KOPT-K1 (cell line): Measurements from ENCODE around the gene AFG3L2.

Experiments used
- H3K27ac ChIP-seq: fragments of 200-600 bp; sonication (generic); 2 replicates; pipeline ENCODE4 v1.5.1; 2016; ENCODE audit warnings: antibody characterized with exemption, mild to moderate bottlenecking, low read depth, low read length; ENCODE audit not compliant: poor library complexity, severe bottlenecking
- H3K36me3 ChIP-seq: fragments of 200-600 bp; sonication (generic); 2 replicates; pipeline ENCODE4 v1.5.1; 2017; ENCODE audit warnings: antibody characterized with exemption, mild to moderate bottlenecking, low read length, moderate library complexity; ENCODE audit not compliant: insufficient read depth
- H3K9me3 ChIP-seq: fragments of 200-600 bp; sonication (generic); 2 replicates; pipeline ENCODE4 v1.5.1; 2017; ENCODE audit warnings: antibody characterized with exemption, low read length, mild to moderate bottlenecking; ENCODE audit not compliant: insufficient read depth, poor library complexity, severe bottlenecking

The AFG3L2 gene

GRCh38 chr18:12313530-12314245, 63.3 kb downstream of the AFG3L2 start:
- Histone ChIP-seq H3K9me3 (peaks cover 27% of the 10 kb centered on the region), H3K36me3 (no peaks in the 10 kb centered on the region), H3K27ac (no peak overlapping the region)

GRCh38 chr18:12312976-12313375, 64.1 kb downstream of the AFG3L2 start:
- peaks cover 33% of the 10 kb centered on the region for H3K9me3 ChIP-seq
- no peak overlapping the region for H3K27ac ChIP-seq
- no peaks in the 10 kb centered on the region for H3K36me3 ChIP-seq

DNA sequence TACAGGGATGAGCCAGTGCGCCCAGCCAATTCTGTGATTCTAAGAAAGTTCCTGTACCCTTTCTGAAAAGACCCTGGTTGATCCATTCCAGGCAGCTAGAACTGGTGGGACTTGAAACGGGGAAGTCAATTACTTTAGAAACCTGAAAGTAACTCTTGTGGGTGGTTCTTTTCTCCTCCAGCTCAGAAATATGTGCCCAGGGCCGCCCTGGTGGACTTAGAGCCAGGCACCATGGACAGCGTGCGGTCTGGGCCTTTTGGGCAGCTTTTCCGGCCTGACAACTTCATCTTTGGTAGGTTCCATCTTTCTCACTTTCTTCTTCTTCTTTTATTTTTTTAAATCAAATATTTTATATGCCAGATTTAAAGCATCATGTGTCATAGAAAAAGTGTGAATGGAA, 66.3 kb downstream of the AFG3L2 start:
- Histone ChIP-seq H3K27ac (no peak overlapping the region), H3K9me3 (peaks cover 33% of the 10 kb centered on the region), H3K36me3 (no peaks in the 10 kb centered on the region)

DNA sequence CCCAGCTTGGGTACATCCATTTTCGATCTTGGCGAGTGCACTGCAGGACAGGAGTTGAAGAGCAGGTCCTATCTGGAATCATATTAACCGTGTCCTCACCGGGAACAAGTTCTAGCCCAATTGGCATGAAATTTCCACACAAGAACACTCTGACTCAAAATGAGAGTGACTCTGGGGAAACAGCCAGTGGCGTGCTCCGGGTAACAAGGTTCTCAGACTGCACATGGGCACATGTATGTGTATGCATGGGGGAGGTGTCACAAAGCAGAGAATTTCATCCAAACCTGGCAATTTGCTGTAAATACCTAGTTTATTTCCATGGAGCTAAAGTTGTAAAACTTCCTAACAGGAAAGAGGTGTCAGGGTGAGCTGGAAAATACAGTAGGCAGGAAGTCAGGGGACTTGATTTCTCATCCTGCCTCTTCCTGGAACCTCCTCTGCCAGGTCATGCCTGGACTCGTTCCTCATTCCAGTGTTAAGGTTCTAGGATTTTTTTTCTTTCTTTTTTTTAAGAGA, 67.3 kb downstream of the AFG3L2 start:
- Histone ChIP-seq H3K36me3 (no peaks in the 10 kb centered on the region), H3K9me3 (peaks cover 33% of the 10 kb centered on the region), H3K27ac (no peak overlapping the region)

DNA sequence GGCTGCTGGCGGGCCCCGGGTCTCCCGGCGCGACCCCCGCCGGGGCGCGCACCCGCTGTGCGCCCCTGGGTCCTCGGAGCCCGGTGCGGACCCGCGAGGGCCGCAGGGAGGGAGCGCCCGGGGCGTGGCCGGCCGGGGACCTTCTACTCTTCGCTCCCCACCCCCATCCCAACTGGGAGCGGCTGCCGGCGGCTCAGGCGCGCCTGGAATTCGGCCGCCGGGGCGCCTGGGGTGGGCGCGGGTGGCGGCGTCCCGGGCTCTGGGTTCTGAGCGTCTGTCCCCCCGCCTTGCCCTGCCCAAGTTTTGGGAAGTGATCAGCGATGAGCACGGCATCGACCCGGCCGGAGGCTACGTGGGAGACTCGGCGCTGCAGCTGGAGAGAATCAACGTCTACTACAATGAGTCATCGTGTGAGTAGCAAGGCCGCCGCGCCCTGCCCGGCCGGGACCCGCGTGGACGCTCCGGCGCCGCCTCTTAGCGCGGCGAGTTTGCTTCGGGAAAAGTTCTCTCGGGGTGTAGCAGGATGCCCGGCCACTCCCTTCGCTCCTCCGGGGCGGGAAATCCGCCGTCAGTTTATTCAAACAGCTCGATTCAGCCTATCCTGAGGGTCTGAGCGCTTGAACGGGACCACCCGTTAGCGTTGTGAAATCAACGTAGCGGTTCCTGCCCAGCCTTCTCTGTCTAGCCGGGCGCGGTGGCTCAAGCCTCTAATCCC, 68.5 kb downstream of the AFG3L2 start:
- no peak overlapping the region for H3K27ac ChIP-seq
- no peaks in the 10 kb centered on the region for H3K36me3 ChIP-seq
- peaks cover 33% of the 10 kb centered on the region for H3K9me3 ChIP-seq

GRCh38 chr18:12307701-12308385, 69.2 kb downstream of the AFG3L2 start, which contains the start of gene TUBB6:
Gene TUBB6, plus strand, starts transcription at chr18:12308241. Its CDS starts 52 bp downstream, at chr18:12308293.
- no peaks in the 10 kb centered on the region for H3K36me3 ChIP-seq
- H3K9me3 ChIP-seq: peaks cover 33% of the 10 kb centered on the region
- H3K27ac ChIP-seq: no peak within 1 kb of the TSS

GRCh38 chr18:12306752-12307700, 70.0 kb downstream of the AFG3L2 start:
- H3K27ac ChIP-seq: no peak overlapping the region
- H3K36me3 ChIP-seq: no peaks in the 10 kb centered on the region

DNA sequence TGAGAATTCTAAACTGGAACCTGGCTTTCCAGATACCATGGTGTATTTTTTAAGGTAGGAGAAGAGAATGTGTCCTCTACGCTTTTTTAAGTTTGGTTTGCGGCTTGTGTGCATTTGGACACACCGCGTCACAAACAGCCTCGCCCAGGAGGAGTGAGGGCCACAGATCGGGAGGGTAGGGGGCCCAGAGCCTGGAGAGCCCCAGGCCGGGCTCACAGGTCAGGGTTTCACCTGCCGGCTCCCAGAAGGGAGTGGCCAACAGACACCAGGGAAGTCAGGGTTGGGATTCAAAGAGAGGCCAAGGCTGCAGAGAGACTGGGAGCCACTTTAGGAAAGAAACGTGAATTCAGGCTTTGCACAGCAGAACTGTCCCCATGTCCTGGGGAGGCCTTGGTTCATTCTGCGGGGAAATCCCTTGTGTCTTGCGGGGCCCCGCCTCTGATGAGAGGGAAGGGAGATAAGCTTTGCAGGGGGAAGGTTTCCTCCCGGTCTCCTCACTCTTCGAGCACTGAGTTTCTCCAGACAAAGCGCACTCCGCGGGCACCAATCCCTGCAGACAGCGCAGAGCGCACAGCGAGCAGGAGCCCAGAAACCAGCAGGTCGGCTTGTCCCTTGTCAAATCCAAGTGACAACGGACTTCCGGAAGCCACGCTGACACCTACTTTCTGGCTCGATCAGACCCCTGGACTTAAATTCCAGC, 70.9 kb downstream of the AFG3L2 start:
- no peak overlapping the region for H3K27ac ChIP-seq
- H3K36me3 ChIP-seq: no peaks in the 10 kb centered on the region
- peaks cover 17% of the 10 kb centered on the region for H3K9me3 ChIP-seq

More at GRCh38 chr18:12306752-12307700, 70.0 kb downstream of the AFG3L2 start:
- peaks cover 26% of the 10 kb centered on the region for H3K9me3 ChIP-seq

DNA sequence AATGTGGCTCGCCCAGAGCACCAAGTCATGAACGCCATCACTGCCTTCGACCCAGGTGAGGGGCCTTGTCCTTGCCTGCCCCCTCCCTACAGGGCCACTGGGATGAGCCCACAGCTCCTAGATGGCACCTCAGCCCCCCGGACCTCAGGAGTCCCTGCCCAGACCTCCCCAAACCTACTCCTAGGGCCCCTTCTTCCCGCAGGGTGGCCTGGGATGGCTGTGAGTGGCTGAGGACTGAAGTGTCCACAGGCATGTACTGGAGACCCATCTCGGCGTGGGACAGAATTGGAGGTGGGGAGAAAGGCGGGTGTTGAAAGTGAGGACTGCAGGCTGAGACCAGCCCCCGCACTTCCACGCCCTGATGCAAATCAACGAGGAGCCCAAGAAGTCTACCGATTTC, 71.8 kb downstream of the AFG3L2 start:
- peaks cover 17% of the 10 kb centered on the region for H3K9me3 ChIP-seq
- H3K36me3 ChIP-seq: no peaks in the 10 kb centered on the region
- no peak overlapping the region for H3K27ac ChIP-seq

DNA sequence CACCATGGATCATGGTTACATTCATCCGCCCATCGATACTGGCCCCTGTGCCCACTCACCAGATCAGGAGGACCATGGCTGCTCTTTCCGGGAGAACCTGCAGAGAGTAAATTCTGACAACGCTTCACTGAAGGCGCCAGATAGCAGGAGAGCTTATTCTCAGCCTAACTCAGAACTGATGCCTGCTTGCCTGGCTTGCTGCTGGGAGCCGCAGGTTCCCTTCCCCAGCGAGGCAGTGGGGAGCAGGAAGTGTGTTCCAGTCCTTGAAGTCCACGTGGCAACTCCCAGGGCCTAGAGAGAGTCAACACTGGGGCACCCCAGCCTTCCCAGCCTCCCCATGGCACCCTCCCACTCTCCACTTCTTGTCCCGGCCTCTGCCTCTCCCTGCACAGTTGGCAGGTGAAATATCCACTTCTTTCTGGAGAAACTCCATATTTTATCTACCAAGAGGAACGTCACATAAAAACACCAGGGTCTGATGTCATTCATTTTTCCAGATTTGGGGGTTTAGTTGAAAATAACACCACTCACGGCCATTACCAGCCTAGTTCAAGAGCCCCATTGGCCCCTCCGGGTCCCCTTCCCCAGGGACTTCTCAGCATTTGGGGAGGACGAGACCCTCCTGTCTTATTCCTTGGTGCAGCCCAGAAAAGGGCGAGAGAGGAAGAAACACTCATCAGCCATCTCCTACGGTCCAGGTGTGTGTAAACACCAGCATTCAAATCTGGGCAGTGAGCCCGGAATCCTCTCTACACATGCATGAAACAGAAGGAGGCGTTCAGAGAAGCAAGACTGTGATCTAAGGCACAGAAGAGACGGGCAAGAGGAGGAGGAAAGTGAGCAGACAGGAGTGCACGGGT, 72.4 kb downstream of the AFG3L2 start:
- peaks cover 15% of the 10 kb centered on the region for H3K9me3 ChIP-seq
- H3K36me3 ChIP-seq: no peaks in the 10 kb centered on the region
- no peak overlapping the region for H3K27ac ChIP-seq

DNA sequence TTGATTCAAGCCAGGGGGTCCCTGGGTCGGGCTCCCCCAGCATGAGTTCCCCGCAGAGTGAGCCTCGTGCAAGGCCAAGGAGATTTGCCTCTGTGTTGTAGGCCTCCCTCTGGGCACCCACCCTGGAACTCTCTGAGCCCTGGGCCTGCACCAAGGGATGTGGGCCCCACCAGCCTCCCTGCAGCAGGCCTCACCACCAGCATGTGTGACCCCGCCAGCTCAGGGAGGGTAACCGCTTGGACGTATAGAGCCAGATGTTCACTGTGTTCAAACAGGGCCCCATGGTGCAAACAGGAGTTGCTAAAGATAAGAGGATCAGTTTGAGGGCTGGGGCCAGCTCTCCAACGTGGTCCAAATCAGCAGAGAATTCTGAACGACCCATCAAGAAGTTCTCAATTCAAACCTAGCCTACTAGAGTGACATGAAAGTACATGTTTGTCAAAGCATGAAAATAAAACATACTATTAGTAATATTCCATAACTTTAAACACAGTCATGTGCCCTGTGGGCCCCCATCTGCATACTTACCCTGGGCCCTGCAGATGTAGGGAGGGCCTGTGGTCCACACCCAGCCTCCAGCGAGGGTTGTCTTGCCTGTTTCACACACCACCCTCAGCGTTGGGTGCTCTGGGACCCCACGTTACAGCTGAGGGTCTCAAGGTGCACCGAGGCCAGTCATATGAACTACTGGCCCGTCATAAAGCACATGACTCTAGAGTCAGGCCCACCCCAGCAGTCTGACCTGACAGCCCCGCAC, 74.5 kb downstream of the AFG3L2 start:
- Histone ChIP-seq H3K9me3 (no peaks in the 10 kb centered on the region), H3K27ac (no peak overlapping the region), H3K36me3 (no peaks in the 10 kb centered on the region)

DNA sequence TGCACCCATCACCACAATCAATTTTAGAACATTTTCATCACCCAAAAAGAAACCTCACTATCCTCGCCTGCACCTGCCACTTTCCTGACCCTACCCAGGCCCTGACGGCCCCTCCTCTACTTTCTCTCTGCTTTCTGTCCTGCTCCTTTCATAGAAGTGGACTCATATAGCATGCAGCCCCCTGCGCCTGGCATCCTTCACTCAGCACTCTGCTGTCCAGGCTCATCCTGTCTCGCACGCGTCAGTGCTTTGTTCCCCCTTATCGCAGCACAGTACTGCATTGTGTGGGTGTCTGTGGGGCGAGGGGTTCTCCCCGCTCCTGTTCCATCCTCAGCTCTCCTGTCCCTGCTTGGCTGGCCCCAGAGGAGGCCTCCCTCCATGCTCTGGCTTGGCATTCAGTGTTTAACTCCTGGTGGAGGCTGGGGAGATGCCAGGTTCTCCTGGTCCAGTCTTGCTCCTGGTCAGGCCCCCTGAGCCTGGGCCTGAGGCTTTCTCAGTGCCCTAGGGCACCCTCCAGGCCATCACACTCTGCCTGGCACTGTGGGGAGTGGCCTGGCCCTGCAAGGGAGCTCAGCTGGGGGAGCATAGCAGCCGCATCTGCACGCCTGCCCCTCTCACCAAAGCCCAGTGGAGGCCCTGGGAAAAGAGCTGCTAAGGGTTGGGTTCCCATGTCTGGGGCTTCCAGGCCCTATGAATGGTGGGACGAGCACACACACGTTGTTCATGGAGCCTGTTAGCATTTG, 75.6 kb downstream of the AFG3L2 start:
- no peaks in the 10 kb centered on the region for H3K9me3 ChIP-seq
- H3K36me3 ChIP-seq: no peaks in the 10 kb centered on the region
- no peak overlapping the region for H3K27ac ChIP-seq
